ENCODE data around the gene DYNLRB1.
"Not testable (repeated sequence)": the region's sequence is repeated elsewhere in the genome, so short reads cannot be mapped to it uniquely, and the experiment has no call there.

Gene DYNLRB1

GRCh38 chr20:34512266-34512954 lies 3.8 kb upstream of the DYNLRB1 start:
- no peak for DNase-seq

DNA sequence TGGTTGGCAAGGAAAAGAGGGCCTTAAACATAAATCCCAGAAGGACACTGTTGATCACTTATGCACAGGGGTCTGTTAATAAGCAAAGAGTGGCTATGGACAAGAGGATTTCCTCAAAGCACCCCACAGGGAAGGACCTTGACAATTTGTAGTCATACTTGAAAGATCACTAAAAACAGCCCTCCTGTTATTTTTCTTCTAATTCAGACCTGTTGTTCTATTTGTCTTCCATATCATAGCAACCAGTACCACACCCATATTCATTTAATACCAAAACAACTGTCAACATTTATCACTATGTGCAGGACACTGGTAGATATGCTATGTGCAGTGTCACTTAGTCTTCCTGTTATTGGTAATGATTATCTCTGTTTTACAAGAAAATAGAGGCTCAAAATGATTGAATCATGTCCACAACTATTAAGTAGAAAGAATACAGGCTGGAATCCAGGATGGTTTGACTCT lies 3.2 kb upstream of the DYNLRB1 start:
- peak in 1 of 2 donors; percentile 7 for DNase-seq

- not testable (repeated sequence) for DNase-seq
Observed at GRCh38 chr20:34514034-34514433, 2.2 kb upstream of the DYNLRB1 start.

DNA sequence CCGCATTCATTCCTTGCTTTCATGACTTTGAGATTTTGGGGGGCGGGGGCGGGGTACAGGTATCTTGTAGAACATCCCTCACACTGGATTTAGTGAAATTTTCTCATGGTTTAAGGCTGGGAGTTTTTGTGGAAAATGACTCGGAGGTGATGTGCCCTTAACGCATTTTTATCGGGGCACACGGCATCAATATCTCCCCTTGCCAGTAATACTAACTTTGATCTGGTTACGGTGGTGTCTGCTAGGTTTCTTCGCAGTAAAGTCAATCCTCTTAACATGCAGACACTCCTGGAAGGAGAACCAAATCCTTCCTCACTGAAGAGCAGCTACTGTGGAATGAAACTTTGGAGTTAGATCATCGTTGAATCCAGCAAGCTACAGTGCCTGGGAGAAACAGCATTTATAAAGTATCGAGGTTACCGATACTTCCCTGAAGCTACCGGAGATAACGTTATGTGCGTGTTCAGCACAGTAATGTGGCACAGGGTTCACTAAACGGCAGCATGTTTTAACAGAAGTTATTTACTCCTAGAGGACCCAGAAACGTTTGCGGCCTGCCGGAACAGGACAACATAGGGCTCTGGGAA lies 1.2 kb upstream of the DYNLRB1 start:
- DNase-seq: no peak

DNA sequence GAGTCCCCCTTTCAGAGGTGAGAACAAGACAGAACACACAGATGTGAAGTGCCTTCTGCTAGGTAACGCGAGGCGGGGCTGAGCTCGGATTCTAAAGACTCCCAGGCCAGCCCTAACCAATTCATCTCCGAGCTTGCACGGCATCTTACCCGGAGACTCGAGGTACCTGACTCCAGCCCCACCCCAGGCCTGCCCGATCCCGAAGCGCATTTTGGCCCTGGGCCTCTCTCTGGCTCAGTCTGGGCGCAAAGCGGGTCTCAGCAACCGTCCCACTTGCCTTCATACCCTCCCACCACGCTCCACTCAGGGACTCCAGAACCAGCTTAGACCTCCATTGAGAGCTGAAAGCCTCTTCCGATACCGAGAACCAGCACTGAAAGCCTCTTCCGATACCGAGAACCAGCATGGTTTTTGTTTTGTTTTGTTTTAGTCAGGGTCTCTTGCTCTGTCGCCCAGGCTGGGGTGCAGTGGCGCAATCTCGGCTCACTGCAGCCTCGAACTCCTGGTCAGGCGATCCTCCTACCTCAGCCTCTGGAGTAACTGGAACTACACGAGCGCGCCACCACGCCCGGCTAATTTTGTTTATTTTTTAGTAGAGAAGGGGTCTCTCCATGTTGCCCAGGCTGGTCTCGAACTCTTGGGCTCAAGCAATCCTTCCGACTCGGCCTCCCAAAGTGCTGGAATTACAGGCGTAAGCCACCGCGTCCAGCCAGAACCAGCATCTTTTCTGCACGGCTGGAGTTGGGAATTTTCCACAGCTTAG lies 557 bp upstream of the DYNLRB1 start:
- DNase-seq: peak; percentile 66 to 76

DNA sequence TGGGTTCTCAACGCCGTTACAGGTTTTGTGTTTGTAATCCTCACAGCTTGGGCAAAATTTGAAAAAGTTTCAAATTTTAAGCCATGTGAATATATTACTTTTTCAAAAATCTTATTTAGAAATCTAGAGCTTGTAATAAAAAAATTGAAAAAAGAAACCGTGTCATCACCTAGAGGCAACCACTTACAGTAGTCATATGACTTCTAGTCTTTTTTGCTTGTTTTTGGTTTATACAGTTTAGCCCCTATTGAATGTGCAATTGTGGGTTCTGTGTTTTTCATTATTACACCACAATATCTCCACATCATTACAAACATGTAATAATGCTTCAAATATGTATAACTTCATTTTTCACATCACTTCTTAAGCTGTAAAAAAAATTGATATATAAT lies 888 bp downstream of the DYNLRB1 start:
- DNase-seq: no peak

DNA sequence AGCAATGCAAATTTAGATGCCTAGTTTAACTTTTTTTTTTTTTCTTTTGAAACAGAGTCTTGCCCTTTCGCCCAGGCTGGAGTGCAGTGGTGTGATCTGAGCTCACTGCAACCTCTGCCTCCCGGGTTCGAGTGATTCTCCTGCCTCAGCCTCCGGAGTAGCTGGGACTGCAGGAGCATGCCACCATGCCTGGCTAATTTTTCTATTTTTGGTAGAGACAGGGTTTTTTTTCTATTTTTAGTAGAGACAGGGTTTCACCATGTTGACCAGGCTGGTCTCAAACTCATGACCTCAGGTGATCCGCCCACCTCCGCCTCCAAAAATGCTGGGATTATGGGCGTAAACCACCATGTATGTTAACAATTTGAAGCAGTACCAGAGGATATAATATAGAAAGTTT lies 2.6 kb downstream of the DYNLRB1 start:
- not testable (repeated sequence) for DNase-seq

GRCh38 chr20:34519841-34520240 lies 3.6 kb downstream of the DYNLRB1 start:
- DNase-seq: not testable (repeated sequence)

- peak; percentile 46 to 47 for DNase-seq
Observed at GRCh38 chr20:34522969-34523871, 7.0 kb downstream of the DYNLRB1 start.

DNA sequence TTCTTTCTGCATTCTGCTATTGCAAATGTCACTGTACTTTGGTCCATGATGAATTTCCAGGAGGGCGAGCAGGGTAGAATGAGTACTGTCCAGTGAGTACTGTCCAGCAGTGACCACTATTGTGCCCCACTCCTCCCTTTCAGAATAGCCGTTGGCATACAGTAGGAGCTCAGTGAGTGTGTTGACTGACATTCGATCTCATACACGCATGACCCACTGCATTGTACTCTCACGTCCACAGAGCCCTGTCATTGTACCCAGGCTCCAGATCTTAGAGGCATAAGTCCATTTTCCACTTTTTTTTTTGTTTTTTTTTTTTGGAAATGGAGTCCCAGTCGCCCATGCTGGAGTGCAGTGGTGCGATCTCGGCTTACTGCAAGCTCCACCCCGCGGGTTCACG lies 8.2 kb downstream of the DYNLRB1 start:
- no peak for DNase-seq

GRCh38 chr20:34525342-34525708 lies 9.1 kb downstream of the DYNLRB1 start:
- DNase-seq: no peak

DNA sequence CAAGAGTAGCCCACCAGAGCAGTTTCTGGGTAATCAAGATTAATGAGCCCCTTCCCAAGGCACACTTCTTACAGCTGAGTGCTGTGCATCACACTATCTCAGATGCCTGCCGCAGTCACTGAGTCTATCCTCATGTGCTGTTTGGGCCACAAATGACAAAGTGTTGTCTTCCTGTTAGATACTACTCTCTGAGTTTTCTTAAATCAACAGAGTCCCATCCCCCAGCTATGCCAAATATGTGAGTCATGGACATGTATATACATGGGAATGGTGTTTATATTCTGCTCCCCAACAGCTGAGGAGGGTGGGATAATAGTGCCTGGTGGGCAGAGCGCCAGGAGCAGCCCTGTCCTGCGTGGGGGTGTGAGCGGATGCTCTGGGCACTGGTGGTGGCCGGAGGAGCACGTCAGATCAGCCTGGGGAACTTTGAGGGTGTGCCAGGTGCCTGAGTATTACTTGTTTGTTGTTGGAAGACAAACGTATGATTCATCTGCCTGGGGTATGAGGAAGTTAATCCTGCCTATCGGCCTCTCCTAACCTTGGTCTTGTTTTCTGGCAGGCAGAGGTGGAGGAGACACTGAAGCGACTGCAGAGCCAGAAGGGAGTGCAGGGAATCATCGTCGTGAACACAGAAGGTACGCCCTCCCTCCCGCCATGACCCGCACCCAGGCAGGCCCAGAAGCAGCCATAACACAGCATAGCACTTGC lies 9.6 kb downstream of the DYNLRB1 start:
- DNase-seq: no peak

- no peak for DNase-seq
Observed at GRCh38 chr20:34526466-34526865, 10.2 kb downstream of the DYNLRB1 start.

- DNase-seq: no peak
Observed at GRCh38 chr20:34527016-34527415, 10.8 kb downstream of the DYNLRB1 start.

GRCh38 chr20:34528921-34529297 lies 12.7 kb downstream of the DYNLRB1 start:
- DNase-seq: no peak

DNA sequence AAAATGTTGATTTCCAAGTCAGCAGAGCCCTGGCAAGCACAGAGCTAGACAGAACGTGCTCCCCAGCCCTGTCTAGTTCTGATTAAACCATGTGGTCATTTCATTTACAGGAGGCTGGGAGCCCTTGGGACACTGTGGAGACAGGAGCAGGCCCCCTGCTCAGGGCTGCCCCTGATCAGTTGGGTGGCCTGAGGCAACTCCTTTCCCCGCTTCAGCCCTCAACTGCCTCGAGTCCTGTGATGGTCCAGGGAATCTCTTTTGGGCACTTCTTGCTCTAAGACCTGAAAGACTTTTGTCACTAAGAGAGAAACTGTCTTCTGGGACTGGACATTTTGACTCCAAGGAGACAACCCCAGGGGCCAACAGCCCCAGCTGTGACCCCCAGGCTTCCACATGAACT lies 13.5 kb downstream of the DYNLRB1 start:
- no peak for DNase-seq

GRCh38 chr20:34530342-34530741 lies 14.1 kb downstream of the DYNLRB1 start:
- DNase-seq: no peak

GRCh38 chr20:34531608-34532265 lies 15.5 kb downstream of the DYNLRB1 start:
- DNase-seq: no peak

- DNase-seq: no peak
Observed at GRCh38 chr20:34532320-34532719, 16.1 kb downstream of the DYNLRB1 start.

DNA sequence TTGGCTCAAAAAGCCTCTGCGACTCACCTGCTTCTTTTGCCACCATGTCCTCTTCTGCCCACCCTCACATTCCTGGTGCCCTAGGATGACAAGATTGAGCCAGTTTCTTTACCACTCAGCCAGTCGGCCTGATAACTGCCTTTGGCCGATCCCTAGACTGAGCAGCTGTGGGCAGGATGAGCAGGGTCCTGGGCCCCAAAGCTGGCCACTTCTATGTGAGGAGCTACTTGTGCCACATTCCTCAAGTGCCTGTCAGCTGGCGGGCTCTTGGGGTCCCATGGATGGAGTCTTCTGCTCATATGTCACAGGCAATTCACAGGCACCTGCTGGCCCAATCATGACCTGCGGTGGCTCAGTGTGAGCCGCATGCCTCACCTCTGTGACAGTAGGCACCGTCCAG lies 16.5 kb downstream of the DYNLRB1 start:
- DNase-seq: no peak

DNA sequence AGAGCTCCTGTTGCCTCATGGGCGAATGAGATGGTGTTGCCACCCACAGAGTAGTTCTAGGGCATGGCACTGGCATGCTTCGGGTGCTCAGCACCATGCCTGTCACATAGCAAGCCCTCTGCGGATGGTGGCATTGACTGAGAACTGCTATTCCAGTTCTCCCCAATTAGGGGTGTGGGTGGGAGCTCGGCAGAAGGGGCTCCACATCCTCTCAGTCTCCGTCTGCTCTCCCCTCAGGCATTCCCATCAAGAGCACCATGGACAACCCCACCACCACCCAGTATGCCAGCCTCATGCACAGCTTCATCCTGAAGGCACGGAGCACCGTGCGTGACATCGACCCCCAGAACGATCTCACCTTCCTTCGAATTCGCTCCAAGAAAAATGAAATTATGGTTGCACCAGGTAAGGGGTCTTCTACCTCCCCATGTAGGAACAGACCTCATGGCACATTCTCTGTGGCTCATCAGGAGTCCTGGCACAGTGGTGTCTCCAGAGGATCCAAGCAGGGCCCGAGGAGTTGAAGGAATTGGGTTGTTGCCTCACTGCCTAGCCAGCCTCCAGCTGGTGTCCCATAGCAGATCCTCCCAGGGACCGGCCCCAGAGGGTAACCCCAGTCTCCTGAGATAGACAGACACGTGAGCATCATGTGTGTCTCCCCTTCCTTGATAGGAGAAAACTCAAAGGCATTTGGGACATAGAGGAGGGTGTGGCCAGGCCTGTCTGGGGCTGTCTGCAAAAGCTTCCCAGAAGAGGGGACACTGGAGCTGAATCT lies 18.4 kb downstream of the DYNLRB1 start:
- DNase-seq: no peak
